Mesenchymal stem cell (in vitro differentiated cells and primary cell): ENCODE measurements around the gene RSPH1.

Experiments
- DNase-seq: peaks from one replicate; pipeline ENCODE4 v3.0.0-alpha.2; 2013
- H2AFZ ChIP-seq: one replicate; pipeline ENCODE4 v1.6.1; 2013; ENCODE audit warnings: low read depth, mild to moderate bottlenecking, control low read depth, inconsistent platforms, low read length, moderate library complexity
- H2AK5ac ChIP-seq: 2 replicates; pipeline ENCODE4 v1.6.1; 2013; ENCODE audit warnings: low read length, moderate library complexity, mild to moderate bottlenecking, inconsistent platforms; ENCODE audit not compliant: severe bottlenecking
- H2BK120ac ChIP-seq: one replicate; pipeline ENCODE4 v1.6.1; 2013; ENCODE audit warnings: low read depth, mild to moderate bottlenecking, inconsistent platforms, low read length, moderate library complexity
- H2BK12ac ChIP-seq, 2 experiments: one replicate each; pipeline ENCODE4 v1.6.1; 2013; ENCODE audit warnings: inconsistent platforms in 2 of 2, low read length in 2 of 2, mild to moderate bottlenecking in 2 of 2, moderate library complexity in 2 of 2, control low read depth in 1 of 2
- H2BK15ac ChIP-seq: one replicate; pipeline ENCODE4 v1.6.1; 2013; ENCODE audit warnings: mild to moderate bottlenecking, low read depth, inconsistent platforms; ENCODE audit not compliant: poor library complexity, severe bottlenecking
- H2BK5ac ChIP-seq: 2 replicates; pipeline ENCODE4 v1.6.1; 2013; ENCODE audit warnings: low read depth, mild to moderate bottlenecking, low read length, control low read depth, inconsistent platforms; ENCODE audit not compliant: poor library complexity, severe bottlenecking
- H3K14ac ChIP-seq, 2 experiments: one replicate each; pipeline ENCODE4 v1.6.1; 2013; ENCODE audit warnings: inconsistent platforms in 2 of 2, low read length in 2 of 2, control low read depth in 1 of 2, mild to moderate bottlenecking in 1 of 2, moderate library complexity in 1 of 2
- H3K18ac ChIP-seq, 2 experiments: one replicate each; pipeline ENCODE4 v1.6.1; 2013; ENCODE audit warnings: inconsistent platforms in 2 of 2, low read length in 2 of 2, control low read depth in 1 of 2, low read depth in 1 of 2, mild to moderate bottlenecking in 1 of 2
- H3K23ac ChIP-seq, 2 experiments: one replicate each; pipeline ENCODE4 v1.6.1; 2013; ENCODE audit warnings: inconsistent platforms in 2 of 2, low read length in 2 of 2, mild to moderate bottlenecking in 2 of 2, moderate library complexity in 2 of 2, control low read depth in 1 of 2
- H3K27ac ChIP-seq: 2 replicates; pipeline ENCODE4 v1.5.1; 2013; ENCODE audit warnings: mild to moderate bottlenecking, moderate library complexity, low read length, control low read depth, inconsistent platforms; ENCODE audit not compliant: poor library complexity, severe bottlenecking
- H3K27me3 ChIP-seq, 2 experiments: 2 replicates each; pipeline versions ENCODE4 v1.6.1 to v1.7.0; 2013; ENCODE audit warnings: low read length in 2 of 2, mild to moderate bottlenecking in 2 of 2, moderate library complexity in 2 of 2, control low read depth in 1 of 2, inconsistent platforms in 1 of 2; ENCODE audit not compliant: control insufficient read depth in 1 of 2, insufficient read depth in 1 of 2
- H3K36me3 ChIP-seq, 2 experiments: 2 replicates each; pipeline versions ENCODE4 v1.6.1 to v1.7.0; 2013; ENCODE audit warnings: low read length in 2 of 2, control low read depth in 1 of 2, inconsistent platforms in 1 of 2, low read depth in 1 of 2, mild to moderate bottlenecking in 1 of 2; ENCODE audit not compliant: insufficient read depth in 2 of 2, control insufficient read depth in 1 of 2
- H3K4ac ChIP-seq, 2 experiments: one replicate each; pipeline ENCODE4 v1.6.1; 2013; ENCODE audit warnings: inconsistent platforms in 2 of 2, low read length in 2 of 2, mild to moderate bottlenecking in 2 of 2, moderate library complexity in 2 of 2, control low read depth in 1 of 2, low read depth in 1 of 2
- H3K4me1 ChIP-seq: 2 replicates; pipeline ENCODE4 v1.6.1; 2013; ENCODE audit warnings: low read depth, low read length, control low read depth; ENCODE audit not compliant: control insufficient read depth, insufficient read depth
- H3K4me2 ChIP-seq: 2 replicates; pipeline ENCODE4 v1.6.1; 2013; ENCODE audit warnings: low read length, mild to moderate bottlenecking, inconsistent platforms; ENCODE audit not compliant: poor library complexity, severe bottlenecking
- H3K4me3 ChIP-seq, 2 experiments: 2 replicates each; pipeline versions ENCODE4 v1.5.1 to v1.7.0; 2013; ENCODE audit warnings: low read length in 2 of 2, mild to moderate bottlenecking in 2 of 2, control low read depth in 1 of 2, low read depth in 1 of 2; ENCODE audit not compliant: insufficient read depth in 1 of 2
- H3K79me1 ChIP-seq: replicated peaks from 2 replicates; pipeline ENCODE4 v1.6.1; 2013; ENCODE audit warnings: mild to moderate bottlenecking, control low read depth, low read length, inconsistent platforms; ENCODE audit not compliant: poor library complexity, severe bottlenecking
- H3K9ac ChIP-seq: 2 replicates; pipeline ENCODE4 v1.7.0; 2013; ENCODE audit warnings: mild to moderate bottlenecking, low read length, moderate library complexity
- H3K9me3 ChIP-seq: 2 replicates; pipeline ENCODE4 v1.7.0; 2013; ENCODE audit warnings: mild to moderate bottlenecking, low read length; ENCODE audit not compliant: control insufficient read depth
- H4K8ac ChIP-seq: one replicate; pipeline ENCODE4 v1.6.1; 2013; ENCODE audit warnings: inconsistent platforms, mild to moderate bottlenecking, low read length, moderate library complexity
- H4K91ac ChIP-seq: one replicate; pipeline ENCODE4 v1.6.1; 2013; ENCODE audit warnings: mild to moderate bottlenecking, low read length, inconsistent platforms
- WGBS: methylation state at CpG from one replicate; pipeline ENCODE4 v1.1.7; 2013; ENCODE audit warnings: mixed read lengths; 5-methylcytosine and 5-hydroxymethylcytosine counted together

RSPH1 gene

DNA sequence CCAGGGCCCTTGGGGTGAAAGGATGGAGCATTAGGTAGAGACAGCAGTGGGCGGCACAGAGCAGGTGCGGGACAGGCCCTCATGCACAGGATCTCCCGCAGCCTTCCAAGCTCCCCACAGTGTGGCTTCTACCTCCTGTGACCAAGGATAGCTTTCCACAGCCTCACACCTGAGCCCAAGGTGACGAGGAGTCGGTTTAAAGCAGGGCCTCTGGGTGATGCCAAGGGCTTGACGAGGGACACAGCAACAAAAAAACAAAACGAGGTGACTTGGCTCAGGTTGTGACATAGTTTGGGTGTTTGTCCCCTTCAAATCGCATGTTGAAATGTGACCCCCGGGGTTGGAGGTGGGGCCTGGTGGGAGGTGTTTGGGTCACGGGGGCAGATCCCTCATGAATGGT, 15.3 kb downstream of the RSPH1 start:
- no peak overlapping the region for H3K4me3 ChIP-seq
- no peak for DNase-seq
- H3K4me2 ChIP-seq = no peak overlapping the region
- no peak overlapping the region for H2BK15ac ChIP-seq
- H2AK5ac ChIP-seq = no peak overlapping the region
- H3K27ac ChIP-seq = no peak overlapping the region
- H3K4ac ChIP-seq = no peak overlapping the region
- H3K9ac ChIP-seq = no peak overlapping the region
- H3K18ac ChIP-seq = no peak overlapping the region
- H3K14ac ChIP-seq = no peak overlapping the region
- H4K8ac ChIP-seq = no peak overlapping the region
- no peak overlapping the region for H2AFZ ChIP-seq
- H3K23ac ChIP-seq = no peak overlapping the region
- H3K9me3 ChIP-seq = no peaks in the 10 kb centered on the region
- 90% methylated on average over 9 of the region's 10 CpGs for WGBS
- peaks cover 0 to 36% of the 10 kb centered on the region in 2 experiments for H3K27me3 ChIP-seq
- no peak overlapping the region for H4K91ac ChIP-seq
- no peak overlapping the region for H2BK5ac ChIP-seq
- H2BK120ac ChIP-seq = no peak overlapping the region
- no peaks in the 10 kb centered on the region for H3K79me1 ChIP-seq
- peaks cover 6% of the 10 kb centered on the region for H3K4me1 ChIP-seq
- no peaks in the 10 kb centered on the region for H3K36me3 ChIP-seq
- no peak overlapping the region for H2BK12ac ChIP-seq

GRCh38 chr21:42479582-42479981, 16.4 kb downstream of the RSPH1 start:
- H3K18ac ChIP-seq = no peak overlapping the region
- peaks cover 0 to 29% of the 10 kb centered on the region in 2 experiments for H3K27me3 ChIP-seq
- no peaks in the 10 kb centered on the region for H3K9me3 ChIP-seq
- no peak overlapping the region for H3K23ac ChIP-seq
- H2AK5ac ChIP-seq = peak overlapping the region; percentile 11
- no peak overlapping the region for H4K91ac ChIP-seq
- H3K4me1 ChIP-seq = peaks cover 13% of the 10 kb centered on the region
- no peak overlapping the region for H3K27ac ChIP-seq
- no peak overlapping the region for H2AFZ ChIP-seq
- H2BK12ac ChIP-seq = no peak overlapping the region
- H3K4me3 ChIP-seq = no peak overlapping the region
- no peak for DNase-seq
- no peak overlapping the region for H2BK15ac ChIP-seq
- H3K9ac ChIP-seq = no peak overlapping the region
- WGBS = 72% methylated on average over 5 of the region's 5 CpGs
- no peak overlapping the region for H3K4ac ChIP-seq
- H2BK120ac ChIP-seq = no peak overlapping the region
- H3K4me2 ChIP-seq = no peak overlapping the region
- no peak overlapping the region for H2BK5ac ChIP-seq
- H3K79me1 ChIP-seq = no peaks in the 10 kb centered on the region
- H4K8ac ChIP-seq = no peak overlapping the region
- no peak overlapping the region for H3K14ac ChIP-seq
- no peaks in the 10 kb centered on the region for H3K36me3 ChIP-seq

GRCh38 chr21:42478504-42478903, 17.5 kb downstream of the RSPH1 start:
- Histone ChIP-seq H2AFZ (no peak overlapping the region), H3K9ac (no peak overlapping the region), H3K4me3 (no peak overlapping the region), H3K4me2 (no peak overlapping the region), H3K79me1 (no peaks in the 10 kb centered on the region), H2BK120ac (no peak overlapping the region), H3K9me3 (no peaks in the 10 kb centered on the region), H2BK5ac (no peak overlapping the region), H3K4ac (no peak overlapping the region), H3K23ac (no peak overlapping the region), H3K4me1 (peaks cover 24% of the 10 kb centered on the region), H2AK5ac (no peak overlapping the region), H3K27ac (no peak overlapping the region), H2BK12ac (no peak overlapping the region), H3K36me3 (no peaks in the 10 kb centered on the region), H2BK15ac (no peak overlapping the region), H4K91ac (no peak overlapping the region), H3K18ac (no peak overlapping the region), H4K8ac (no peak overlapping the region), H3K27me3 (peaks cover 0 to 33% of the 10 kb centered on the region in 2 experiments), H3K14ac (no peak overlapping the region)
- no peak for DNase-seq
- 83% methylated on average over 5 of the region's 7 CpGs for WGBS

DNA sequence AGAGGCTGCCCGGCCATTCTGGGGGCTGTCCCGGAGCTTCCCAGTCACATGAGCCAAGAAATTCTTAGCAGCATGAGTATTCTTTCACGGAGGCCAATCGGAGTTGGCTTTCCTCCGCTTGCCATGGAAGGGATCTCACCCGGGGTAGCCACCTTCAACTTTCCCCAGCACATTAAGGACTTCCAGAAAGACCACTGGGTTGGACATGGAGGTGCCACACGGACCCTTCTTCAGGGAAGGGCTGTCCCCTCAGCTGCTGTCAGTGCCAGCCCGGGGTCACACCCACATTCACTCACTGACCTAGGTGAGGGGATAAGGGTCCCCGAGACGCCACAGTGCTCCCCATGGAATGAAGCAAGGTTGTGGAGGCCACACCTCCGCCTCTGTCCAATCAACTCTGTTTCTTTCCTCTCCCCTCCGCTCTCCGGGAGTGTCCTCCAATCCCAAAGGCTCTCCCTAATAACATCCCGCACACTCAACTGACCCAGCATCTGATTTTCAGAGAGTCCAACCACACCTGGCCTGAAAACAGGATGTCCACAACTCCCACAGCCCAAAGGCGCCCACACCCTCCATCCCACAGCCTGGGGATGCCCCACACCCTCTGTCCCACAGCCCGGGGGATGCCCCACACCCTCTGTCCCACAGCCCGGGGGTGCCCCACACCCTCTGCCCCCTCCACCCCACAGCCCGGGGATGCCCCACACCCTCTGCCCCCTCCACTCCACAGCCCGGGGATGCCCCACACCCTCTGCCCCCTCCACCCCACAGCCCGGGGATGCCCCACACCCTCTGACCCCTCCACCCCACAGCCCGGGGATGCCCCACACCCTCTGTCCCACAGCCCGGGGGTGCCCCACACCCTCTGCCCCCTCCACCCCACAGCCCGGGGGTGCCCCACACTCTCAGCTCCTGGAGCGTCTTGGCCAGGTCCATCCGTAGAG, 19.4 kb downstream of the RSPH1 start:
- no peaks in the 10 kb centered on the region for H3K9me3 ChIP-seq
- H3K4me1 ChIP-seq = peaks cover 24% of the 10 kb centered on the region
- no peak overlapping the region for H3K4ac ChIP-seq
- H2BK5ac ChIP-seq = no peak overlapping the region
- no peak overlapping the region for H3K18ac ChIP-seq
- no peak overlapping the region for H2BK15ac ChIP-seq
- H3K14ac ChIP-seq = no peak overlapping the region
- H4K8ac ChIP-seq = no peak overlapping the region
- H3K4me2 ChIP-seq = no peak overlapping the region
- 92% methylated on average over 24 of the region's 25 CpGs for WGBS
- H3K9ac ChIP-seq = no peak overlapping the region
- no peak overlapping the region for H2BK120ac ChIP-seq
- H3K79me1 ChIP-seq = no peaks in the 10 kb centered on the region
- no peak overlapping the region for H3K4me3 ChIP-seq
- H3K27me3 ChIP-seq = peaks cover 0 to 26% of the 10 kb centered on the region in 2 experiments
- no peak overlapping the region for H4K91ac ChIP-seq
- no peak overlapping the region for H2AK5ac ChIP-seq
- no peak overlapping the region for H2AFZ ChIP-seq
- peaks cover 0 to 2% of the 10 kb centered on the region in 2 experiments for H3K36me3 ChIP-seq
- no peak overlapping the region for H3K23ac ChIP-seq
- no peak for DNase-seq
- no peak overlapping the region for H2BK12ac ChIP-seq
- H3K27ac ChIP-seq = no peak overlapping the region
